ENCODE measurements around the gene CERKL.

Gene CERKL

DNA sequence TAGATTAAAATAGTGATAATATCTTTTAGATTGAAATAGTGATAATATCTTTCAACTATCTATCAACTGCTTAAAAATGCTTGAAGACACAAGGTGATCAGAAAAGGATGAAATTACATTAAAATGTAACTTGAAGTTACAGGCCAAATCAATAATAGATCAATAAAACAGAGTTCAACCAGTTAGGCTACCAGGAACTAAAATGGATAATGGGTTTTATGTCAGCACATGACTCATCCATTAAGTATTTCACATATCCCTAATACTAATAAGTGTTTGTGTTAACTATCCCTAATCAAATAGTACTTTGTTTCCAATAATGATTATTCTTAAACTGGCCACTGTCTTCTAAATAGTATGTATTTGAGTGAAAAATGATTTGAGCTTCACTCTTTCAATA is 33.7 kb downstream of the CERKL start:
- DNase-seq, result no peak

- no peak for DNase-seq
Observed at GRCh38 chr2:181621779-181622490, 35.0 kb downstream of the CERKL start.

DNA sequence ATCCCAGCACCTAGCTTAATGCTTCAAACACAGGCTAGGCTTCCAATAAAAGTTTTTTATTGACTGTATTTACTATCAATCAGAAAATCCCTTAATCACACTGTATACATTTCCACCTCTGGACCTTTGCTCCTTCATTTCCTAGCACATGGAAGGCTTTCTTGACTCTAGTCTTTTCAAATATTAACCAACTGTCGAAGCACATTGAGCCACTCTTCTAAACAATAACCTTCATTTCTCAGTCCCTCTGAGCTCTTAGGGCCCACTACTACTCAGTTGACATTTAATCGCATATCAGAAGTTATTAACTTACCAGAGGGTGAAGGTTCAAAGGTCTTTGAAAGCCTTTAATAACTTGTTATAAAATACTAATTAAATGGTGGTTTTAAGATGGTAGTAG is 37.4 kb downstream of the CERKL start:
- no peak for DNase-seq

DNA sequence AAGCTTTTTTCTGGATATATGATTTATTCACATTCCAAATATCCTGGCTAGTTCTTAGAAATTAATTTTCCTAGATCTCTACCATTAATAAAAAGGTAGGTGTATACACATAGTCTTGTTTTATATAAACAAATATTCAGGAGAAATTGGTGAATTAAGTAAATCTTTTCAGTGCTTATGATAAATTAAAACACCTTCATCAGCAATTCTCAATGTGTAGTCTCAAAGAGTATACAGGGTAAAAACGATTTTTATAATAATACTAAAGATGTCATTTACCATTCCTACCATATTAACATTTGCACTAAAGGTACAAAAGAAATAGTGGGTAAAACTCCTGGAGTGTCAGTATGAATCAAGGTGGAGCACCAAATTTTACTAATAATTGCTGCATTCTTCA is 40.2 kb downstream of the CERKL start:
- DNase-seq, result no peak

DNA sequence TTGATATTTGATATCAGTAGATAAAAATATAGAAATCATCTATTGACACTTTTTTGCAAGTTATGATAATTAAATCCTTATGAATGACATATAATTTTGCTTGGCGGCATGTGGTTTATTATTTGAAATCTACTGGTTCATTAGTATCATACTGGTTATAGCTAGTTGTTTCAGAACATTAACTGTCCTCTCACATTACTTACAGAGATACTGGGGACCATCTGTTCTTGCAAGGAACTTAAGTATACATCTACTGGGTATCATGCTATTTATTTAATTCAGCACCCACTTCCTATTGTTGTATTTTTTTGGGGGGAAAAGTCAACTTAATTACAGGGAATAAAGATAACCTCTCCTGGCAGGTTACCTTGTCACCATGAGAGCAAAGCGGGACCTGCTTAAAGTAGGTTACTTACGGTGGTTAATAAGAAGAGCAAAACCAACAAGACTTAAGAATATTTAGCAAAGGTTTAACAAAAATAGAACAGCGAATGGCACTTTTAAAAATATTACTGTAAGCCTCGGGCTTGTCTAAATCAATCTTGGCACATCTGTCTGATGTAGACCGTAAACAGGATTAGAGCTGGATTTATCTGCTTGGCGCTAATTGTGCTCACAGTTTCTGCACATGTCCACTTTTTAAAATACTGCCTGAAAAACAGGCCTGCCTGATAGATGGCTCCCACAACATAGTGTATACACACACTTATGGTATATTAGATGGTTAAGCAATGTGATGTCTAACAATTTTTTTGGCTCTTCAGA is 41.8 kb downstream of the CERKL start:
- DNase-seq, result peak in 1 of 2 experiments; percentile 9

DNA sequence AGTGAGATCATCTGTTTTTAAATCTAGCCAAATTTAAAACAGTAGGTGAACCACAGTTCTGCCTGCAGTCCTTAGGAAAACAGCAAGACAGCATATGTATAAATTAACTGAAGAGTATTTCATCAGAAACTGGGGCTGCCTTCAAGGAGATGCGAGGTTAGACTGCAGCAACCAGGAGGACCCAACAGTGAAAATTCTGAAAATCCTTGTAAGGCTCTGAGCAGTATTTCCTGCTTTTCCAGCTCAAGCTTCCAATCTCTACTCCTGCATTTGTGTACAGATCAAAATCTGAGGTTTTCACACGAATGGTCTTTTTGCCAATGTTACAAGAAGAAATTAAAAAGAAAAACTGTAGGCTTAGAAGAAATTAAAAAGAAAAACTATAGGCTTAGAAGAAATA is 43.7 kb downstream of the CERKL start:
- DNase-seq, result no peak

DNA sequence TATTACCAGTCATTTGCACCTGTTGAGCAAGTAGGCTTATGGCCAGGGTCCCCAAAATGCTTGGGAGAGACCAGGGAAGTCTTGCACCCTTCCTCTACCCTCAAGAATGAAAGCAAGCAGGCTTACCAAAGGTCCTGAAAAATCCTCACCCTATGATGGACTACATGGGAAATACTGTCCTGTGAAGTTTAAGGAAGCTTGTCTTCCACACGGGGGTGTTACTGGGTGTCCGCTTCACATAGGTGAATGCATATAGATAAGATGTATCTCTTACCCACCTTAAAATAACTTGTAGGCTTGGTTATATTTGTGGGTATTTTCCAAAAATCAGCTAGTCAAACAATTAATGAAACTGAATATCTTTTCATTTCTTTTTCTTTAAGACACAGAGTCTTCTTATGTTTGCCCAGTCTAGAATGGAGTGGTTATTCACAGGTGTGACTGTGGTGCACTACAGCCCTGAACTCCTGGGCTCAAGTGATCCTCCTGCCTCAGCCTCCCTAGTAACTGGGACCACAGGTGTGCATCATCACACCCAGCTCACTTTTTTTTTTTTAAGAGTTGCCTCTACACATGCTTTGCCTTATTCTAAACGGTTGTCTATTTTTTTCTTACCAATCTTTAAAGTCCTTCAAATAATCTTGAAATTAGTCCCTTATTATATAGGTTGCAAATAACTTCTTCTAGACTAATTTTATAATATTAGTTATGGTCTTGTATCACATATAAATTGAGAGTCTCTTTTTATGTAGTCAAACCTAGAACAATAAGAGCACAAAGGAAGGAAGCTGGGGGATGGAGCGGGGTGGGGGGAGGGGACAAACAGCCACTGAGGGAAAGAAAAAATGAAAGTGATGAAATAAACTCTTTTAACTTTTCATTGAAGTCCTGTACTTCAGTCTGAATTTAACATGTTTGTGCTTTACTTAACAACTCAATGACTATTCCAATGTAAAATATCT is 49.0 kb downstream of the CERKL start:
- DNase-seq, result no peak

- DNase-seq, result no peak
Observed at GRCh38 chr2:181605889-181606837, 50.7 kb downstream of the CERKL start.

DNA sequence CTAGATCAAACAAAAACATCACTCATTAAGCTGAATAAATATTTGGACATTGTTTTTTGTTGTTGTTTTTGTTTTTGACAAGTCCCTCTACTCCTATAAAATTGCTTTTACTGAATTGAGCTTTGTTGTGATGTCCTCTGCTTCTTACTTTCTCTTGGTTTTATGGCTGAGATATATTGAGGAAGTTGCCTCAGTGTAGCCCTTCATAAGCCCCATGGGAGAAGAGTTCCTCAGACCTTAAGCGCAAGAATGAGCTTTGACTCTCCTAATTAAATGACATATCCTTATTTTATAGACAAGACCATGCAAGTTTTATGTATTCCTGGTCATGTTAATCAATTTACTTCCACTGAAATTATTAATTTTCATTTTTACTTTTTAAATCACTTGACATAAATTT is 54.9 kb downstream of the CERKL start:
- no peak for DNase-seq

DNA sequence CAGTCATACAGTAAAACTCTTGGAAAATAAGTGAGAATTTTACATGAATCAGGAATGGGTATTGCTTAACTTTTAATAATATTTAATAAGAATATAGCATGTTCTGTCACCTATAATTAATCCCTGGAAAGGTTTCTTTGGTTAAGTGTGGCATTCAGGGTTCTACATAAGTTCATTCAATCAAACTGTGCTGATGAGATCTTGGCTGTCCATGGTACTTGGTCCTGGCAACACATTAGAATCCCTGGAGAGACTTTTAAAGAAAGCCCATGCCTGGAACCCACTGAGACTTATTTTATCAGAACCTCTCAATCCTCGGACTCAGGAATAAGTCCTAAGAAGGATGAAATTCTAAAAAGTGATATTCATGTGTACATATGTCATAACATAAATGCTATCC is 60.3 kb downstream of the CERKL start:
- DNase-seq, result no peak

DNA sequence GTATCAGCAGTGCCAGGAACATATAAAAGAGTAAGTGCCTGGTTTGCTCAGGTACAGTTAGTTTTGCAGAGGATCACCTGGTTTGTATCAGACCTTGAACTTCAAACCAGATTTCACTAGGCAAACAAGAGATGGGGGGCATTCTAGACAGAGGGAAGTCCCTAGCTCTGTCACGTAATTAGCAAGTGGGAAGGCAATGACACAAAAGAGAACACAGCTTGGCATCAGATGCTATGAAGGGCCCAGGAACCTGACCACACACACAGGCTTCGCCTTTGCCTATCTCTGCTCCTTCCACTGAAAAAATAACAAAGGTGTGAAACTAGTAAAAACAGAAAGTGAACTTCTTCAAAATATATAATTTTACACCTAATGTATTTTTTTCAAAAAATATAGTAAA is 62.6 kb downstream of the CERKL start:
- no peak for DNase-seq

GRCh38 chr2:181589779-181590178 is 67.1 kb downstream of the CERKL start:
- DNase-seq, result no peak

- no peak for DNase-seq
Observed at GRCh38 chr2:181588546-181588945, 68.4 kb downstream of the CERKL start.

- DNase-seq, result peak; percentile 28 to 70
Observed at GRCh38 chr2:181586569-181587081, 70.3 kb downstream of the CERKL start.

- DNase-seq, result no peak
Observed at GRCh38 chr2:181585732-181586131, 71.2 kb downstream of the CERKL start.

GRCh38 chr2:181581534-181581933 is 75.4 kb downstream of the CERKL start:
- DNase-seq, result peak in 1 of 2 experiments; percentile 16

- DNase-seq, result no peak
Observed at GRCh38 chr2:181578829-181579228, 78.1 kb downstream of the CERKL start.

DNA sequence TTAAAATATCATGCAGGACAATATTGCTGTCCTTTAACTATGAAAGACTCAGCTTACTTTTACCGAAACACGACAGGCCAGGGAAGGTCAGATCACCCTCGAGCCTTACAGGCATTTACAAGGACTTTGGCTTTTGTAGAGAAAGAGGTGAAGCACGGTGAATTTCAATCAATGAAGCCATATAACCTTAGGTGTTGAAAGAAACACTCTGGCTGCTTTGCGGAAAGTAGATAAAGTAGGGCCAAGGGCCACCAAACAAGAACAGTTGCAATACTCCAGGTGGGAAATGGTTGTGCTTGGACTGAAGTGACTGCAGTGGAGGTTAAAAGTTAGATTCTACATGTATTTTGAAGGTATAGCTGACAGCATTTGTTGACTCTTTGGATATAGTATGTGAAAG is 80.5 kb downstream of the CERKL start:
- no peak for DNase-seq

DNA sequence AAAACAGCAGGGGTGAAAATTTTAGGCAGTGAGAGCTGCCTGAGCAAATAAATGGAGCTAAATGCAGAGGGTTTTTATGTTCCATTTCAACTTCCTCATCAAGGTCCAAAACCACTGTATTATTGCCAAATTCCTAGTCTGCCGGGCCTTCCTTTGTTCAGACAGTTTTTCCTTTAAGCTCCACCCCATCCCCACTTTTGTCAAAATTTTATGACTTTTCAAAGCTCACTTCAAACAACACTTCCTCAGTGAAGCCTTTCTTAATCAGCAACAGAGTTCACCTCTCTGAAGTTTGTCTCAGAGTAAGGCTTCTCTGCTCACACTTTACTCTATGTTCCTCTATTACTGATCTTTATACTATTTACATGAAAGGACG is 81.3 kb downstream of the CERKL start:
- peak; percentile 7 to 40 for DNase-seq

GRCh38 chr2:181575024-181575649 is 81.8 kb downstream of the CERKL start:
- DNase-seq, result peak in 1 of 2 experiments; percentile 16

DNA sequence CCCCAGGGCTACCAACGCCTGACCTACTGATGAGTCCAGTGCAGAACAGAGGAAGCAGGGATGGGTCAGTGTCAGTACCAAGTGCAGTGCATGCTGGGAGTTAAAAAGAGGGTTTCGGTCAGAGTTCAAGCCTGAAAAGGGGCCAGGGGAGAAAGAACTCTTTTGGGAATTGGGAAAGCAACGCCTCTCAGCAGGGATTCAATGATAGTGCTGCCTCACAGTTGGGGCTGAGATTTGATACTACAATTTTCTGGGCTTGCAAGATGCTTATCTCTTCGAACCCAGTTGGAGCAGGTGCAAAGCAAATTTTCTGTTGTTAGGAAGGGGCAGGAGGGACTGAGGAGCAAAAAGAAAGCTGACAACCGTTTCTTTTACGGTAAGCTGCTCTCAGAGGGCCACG is 82.6 kb downstream of the CERKL start:
- peak; percentile 74 to 87 for DNase-seq

All from NCI-H2081 (cell line).